Right cardiac atrium (tissue), 5 donors: ENCODE measurements around the gene KLK14. TPM values are rescaled to one million over a fixed set of nuclear protein-coding genes. Genes with fewer than 3 reads are reported as not detected.

ENCODE experiments used
- ATAC-seq, 2 donors: fragments of 200-7000 bp; cut with Tn5 transposase; one replicate each; pipeline versions ENCODE4 v1.8.0 to v1.9.1; 2020; ENCODE audit warnings: moderate library complexity in 2 of 2, mild to moderate bottlenecking in 1 of 2
- DNase-seq, 3 donors: peaks; one replicate each; pipeline ENCODE4 v3.0.0-alpha.2; 2020
- H3K27ac ChIP-seq: one replicate; pipeline ENCODE4 v1.5.1; 2013; ENCODE audit warnings: mild to moderate bottlenecking, low read length, control low read depth, moderate library complexity
- H3K27me3 ChIP-seq: one replicate; pipeline ENCODE4 v1.6.1; 2013; ENCODE audit not compliant: control insufficient read depth, insufficient read depth
- H3K4me1 ChIP-seq: one replicate; pipeline ENCODE4 v1.6.1; 2013; ENCODE audit warnings: low read length; ENCODE audit not compliant: control insufficient read depth, insufficient read depth
- H3K4me3 ChIP-seq: one replicate; pipeline ENCODE4 v1.5.1; 2013; ENCODE audit warnings: low read length, control low read depth
- H3K9me3 ChIP-seq: one replicate; pipeline ENCODE4 v1.6.1; 2013; ENCODE audit warnings: low read length; ENCODE audit not compliant: control insufficient read depth
- WGBS: extraction: QIAGEN DNeasy Blood & Tissue Kit; methylation state at CpG from one replicate; pipeline ENCODE4 v1.1.7; 2013; 5-methylcytosine and 5-hydroxymethylcytosine counted together
- intact Hi-C, 4 donors: fragments of 100-400 bp; cut with DNase I; formaldehyde crosslinking; loops; one replicate each; pipeline versions ENCODE4 v1.11.0 to v1.14.0; 2022 to 2023
- long read RNA-seq, 4 donors: library from polyadenylated mRNA; unstranded; transcript quantifications; one replicate each; pipeline ENCODE4 v2.0.0, GENCODE V29; 2020 to 2021
- polyA plus RNA-seq: library from polyadenylated mRNA; stranded (reverse); fragments of 200-250 nt; gene quantifications from one replicate; pipeline ENCODE4 v1.2.3, GENCODE V29; 2013
- total RNA-seq, 4 donors: library from RNA; stranded (reverse); fragmentation: NEBNext Ultra II Directional; extraction: Animal tissue kit (Norgen Biotek cat#: 25700); gene quantifications; one replicate each; pipeline ENCODE4 v1.2.1, GENCODE V29; 2021
- donor health status: healthy with polysubstance abuse.
- donor health status: DM: no; HTN: yes; CAD: no.
- donor health status: DM: no; HTN: no; CAD: no.
- donor health status: DM: no; HTN: yes; CAD: no; lungs with severe emphysema.
- donor health status: DM: yes; HTN: yes; CAD: no.

KLK14 gene, protein sequence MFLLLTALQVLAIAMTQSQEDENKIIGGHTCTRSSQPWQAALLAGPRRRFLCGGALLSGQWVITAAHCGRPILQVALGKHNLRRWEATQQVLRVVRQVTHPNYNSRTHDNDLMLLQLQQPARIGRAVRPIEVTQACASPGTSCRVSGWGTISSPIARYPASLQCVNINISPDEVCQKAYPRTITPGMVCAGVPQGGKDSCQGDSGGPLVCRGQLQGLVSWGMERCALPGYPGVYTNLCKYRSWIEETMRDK
- total RNA-seq, result 1 to 10 TPM in 1 of 4 donors, under 1 TPM in 1, not detected in 2; 0.31 to 1.0 TPM
- polyA plus RNA-seq, result not detected
- long read RNA-seq, donor 1, result 0 reads
- long read RNA-seq, donor 2, result 0 reads
- long read RNA-seq, donor 3, result 0 reads
- long read RNA-seq, donor 4, result 0 reads

DNA sequence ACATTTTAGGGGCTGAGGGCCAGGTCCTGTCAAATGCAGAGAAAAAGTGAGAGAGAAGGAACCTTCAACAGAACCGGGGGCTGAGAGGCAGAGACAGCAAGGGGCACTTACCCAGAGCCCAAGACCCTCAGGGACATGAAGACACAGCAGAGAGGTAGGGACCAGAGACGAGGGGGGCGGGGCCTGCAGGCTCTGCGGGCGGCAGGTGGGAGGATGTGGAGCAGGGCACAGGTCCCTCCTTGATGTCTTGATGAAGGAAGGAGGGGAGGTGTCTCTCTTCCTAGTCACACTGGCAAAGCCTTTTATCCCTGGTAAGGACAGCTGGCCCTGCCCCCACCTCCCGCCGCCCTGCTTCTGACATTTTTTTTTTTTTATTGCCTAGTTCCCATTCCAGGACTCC, at the start of gene KLK14:
Gene KLK14, minus strand, starts transcription at position 277 of the 400 bp plus-strand sequence. Its CDS starts 273 bp downstream, at position 4.
- Histone ChIP-seq H3K27ac (no peak within 1 kb of the TSS), H3K4me3 (no peak within 1 kb of the TSS), H3K27me3 (no peaks in the 10 kb centered on the region), H3K9me3 (no peaks in the 10 kb centered on the region), H3K4me1 (no peaks in the 10 kb centered on the region)
- 32% methylated on average over 7 of the region's 7 CpGs for WGBS
- intact Hi-C loops, result no loop called here
- DNase-seq (no peak), ATAC-seq (no peak)

DNA sequence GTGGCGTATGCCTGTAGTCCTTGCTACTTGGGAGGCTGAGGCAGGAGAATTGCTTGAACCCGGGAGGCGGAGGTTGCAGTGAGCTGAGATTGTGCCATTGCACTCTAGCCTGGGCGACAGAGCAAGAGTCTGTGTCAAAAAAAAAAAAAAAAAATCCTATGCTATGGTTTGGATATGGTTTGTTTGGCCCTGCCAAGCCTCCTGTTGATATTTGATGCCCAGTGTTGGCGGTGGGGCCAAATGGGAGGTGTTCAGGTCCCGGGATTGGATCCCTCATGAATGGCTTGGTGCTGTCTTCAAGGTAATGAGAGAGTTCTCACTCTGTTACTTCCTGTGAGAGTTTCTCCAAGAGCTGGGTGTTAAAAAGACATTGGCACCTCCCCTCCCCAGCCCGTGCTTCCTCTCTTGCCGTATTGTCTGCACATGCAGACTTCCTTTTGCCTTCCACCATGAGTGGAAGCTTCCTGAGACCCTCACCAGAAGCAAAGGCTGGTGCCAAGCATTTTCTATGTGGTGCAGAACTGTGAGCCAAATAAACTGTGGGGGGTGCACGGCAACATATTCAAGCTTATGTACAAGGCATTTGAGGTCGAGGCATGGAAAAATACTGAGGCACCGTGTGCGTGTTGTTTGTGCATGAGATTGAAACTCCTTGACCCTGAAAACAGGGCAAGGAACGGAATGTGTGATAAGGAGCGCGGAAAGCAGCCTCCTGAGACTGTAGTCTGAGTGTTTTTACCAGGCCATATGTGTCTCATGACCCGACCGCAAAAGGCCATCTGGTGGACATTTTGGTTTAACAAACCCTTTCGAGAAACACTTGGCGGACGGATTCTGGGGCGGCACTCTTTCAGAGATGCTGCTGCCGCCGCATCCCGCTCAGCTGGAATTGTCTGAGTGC, 49.3 kb upstream of the KLK14 start:
- Histone ChIP-seq H3K9me3 (no peaks in the 10 kb centered on the region), H3K4me1 (peaks cover 3% of the 10 kb centered on the region), H3K27me3 (no peaks in the 10 kb centered on the region), H3K4me3 (no peak overlapping the region), H3K27ac (peak overlapping the region; percentile 34)
- intact Hi-C loops, result no loop called here
- DNase-seq, result peak; percentile 69 to 87 (median 78)
- 28% methylated on average over 24 of the region's 24 CpGs for WGBS
- peak; percentile 76 to 89 for ATAC-seq

DNA sequence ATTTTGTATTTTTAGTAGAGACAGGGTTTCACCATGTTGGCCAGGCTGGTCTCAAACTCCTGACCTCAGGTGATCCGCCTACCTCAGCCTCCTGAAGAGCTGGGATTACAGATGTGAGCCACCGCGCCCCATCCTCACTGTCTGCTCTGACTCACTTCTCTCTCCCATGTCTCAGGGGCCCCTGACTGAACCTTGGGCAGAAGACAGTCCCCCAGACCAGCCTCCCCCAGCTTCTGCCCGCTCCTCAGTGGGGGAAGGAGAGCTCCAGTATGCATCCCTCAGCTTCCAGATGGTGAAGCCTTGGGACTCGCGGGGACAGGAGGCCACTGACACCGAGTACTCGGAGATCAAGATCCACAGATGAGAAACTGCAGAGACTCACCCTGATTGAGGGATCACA, 47.0 kb upstream of the KLK14 start:
- H3K27me3 ChIP-seq, result no peaks in the 10 kb centered on the region
- intact Hi-C loops, result no loop called here
- 87% methylated on average over 8 of the region's 8 CpGs for WGBS
- DNase-seq (no peak), ATAC-seq (no peak)
- no peak overlapping the region for H3K4me3 ChIP-seq
- H3K9me3 ChIP-seq, result no peaks in the 10 kb centered on the region
- H3K4me1 ChIP-seq, result peaks cover 3% of the 10 kb centered on the region
- H3K27ac ChIP-seq, result no peak overlapping the region

DNA sequence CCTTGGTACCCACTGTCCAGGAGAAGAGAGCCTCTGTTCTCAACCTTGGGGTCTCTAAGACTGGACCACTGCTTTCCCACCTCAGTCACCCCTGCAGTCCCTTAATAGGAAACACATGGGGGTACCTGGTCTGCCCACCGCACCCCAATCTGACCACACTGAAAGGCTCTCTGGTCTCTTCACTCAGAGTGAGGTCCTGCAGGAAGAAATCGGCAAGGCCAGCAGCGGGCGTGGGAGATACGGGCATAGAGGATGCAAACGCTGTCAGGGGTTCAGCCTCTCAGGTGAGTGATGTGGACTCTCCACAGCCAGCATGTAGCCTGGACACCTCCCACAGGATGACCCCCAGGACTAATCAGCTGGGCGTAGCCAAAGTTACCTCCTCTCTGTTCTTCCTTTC, 45.5 kb upstream of the KLK14 start:
- intact Hi-C loops, result no loop called here
- peak in 1 of 3 donors; percentile 33 for DNase-seq
- no peak for ATAC-seq
- Histone ChIP-seq H3K27ac (no peak overlapping the region), H3K27me3 (no peaks in the 10 kb centered on the region), H3K4me1 (peaks cover 3% of the 10 kb centered on the region), H3K4me3 (no peak overlapping the region), H3K9me3 (no peaks in the 10 kb centered on the region)
- 82% methylated on average over 7 of the region's 7 CpGs for WGBS

DNA sequence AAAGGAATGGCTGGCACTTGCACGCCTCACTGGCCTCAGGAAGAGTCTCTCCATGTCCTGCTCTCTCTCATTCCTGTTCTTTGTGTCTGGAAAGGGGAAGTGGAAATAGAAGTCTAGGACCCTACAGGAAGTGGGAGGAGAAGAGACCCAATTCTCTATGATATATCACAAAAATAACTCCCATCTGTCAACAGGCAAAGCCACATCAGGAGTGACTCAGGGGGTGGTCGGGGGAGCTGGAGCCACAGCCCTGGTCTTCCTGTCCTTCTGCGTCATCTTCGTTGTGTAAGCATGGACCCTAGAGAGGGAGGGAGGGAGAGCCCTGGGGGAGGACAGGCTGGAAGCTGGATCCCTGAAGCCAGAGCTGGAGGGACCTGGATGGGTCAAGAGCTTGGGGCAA, 45.1 kb upstream of the KLK14 start:
- Histone ChIP-seq H3K27me3 (no peaks in the 10 kb centered on the region), H3K27ac (no peak overlapping the region), H3K9me3 (no peaks in the 10 kb centered on the region), H3K4me3 (no peak overlapping the region), H3K4me1 (peaks cover 3% of the 10 kb centered on the region)
- peak in 2 of 3 donors; percentile 48 to 66 for DNase-seq
- peak in 1 of 2 donors; percentile 34 for ATAC-seq
- intact Hi-C loops, result no loop called here
- 36% methylated on average over 4 of the region's 4 CpGs for WGBS

DNA sequence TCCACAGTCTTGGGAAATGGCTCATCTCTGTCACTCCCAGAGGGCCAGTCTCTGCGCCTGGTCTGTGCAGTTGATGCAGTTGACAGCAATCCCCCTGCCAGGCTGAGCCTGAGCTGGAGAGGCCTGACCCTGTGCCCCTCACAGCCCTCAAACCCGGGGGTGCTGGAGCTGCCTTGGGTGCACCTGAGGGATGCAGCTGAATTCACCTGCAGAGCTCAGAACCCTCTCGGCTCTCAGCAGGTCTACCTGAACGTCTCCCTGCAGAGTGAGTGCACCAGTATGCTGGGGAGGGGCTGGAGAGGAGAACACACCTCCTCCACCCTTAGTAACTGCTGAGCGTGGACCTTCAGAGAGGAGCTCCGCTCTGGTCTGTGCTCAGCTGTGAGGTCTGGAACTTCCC, 44.3 kb upstream of the KLK14 start:
- peak overlapping the region; percentile 28 for H3K27ac ChIP-seq

DNA sequence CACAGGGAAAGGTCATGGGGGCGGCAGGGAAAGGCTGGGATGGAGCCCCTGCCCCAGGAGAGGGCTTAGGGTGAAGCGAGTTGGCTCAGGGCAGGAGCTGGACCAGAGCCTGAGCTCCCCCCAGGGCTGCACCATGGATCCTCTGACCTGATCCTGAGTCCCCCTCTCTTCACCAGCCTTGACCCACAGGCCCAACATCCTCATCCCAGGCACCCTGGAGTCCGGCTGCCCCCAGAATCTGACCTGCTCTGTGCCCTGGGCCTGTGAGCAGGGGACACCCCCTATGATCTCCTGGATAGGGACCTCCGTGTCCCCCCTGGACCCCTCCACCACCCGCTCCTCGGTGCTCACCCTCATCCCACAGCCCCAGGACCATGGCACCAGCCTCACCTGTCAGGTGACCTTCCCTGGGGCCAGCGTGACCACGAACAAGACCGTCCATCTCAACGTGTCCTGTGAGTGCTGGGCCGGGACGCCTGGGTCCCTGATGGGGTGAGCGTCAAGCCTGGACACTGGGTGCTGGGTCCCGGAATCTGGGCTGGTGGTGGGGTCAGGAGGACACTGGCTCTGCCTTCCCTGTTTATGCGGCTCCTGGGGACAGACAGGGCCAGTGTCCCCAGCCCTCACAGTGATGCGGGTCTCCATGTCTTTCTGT, 42.9 kb upstream of the KLK14 start:
- no peak for ATAC-seq
- Histone ChIP-seq H3K4me3 (no peak overlapping the region), H3K9me3 (no peaks in the 10 kb centered on the region), H3K4me1 (peaks cover 3% of the 10 kb centered on the region), H3K27me3 (no peaks in the 10 kb centered on the region), H3K27ac (no peak overlapping the region)
- peak in 1 of 3 donors; percentile 36 for DNase-seq
- intact Hi-C loops, result no loop called here
- WGBS, result 90% methylated on average over 16 of the region's 16 CpGs

More for the DNA sequence above, 44.3 kb upstream of the KLK14 start:
- Histone ChIP-seq H3K4me1 (peaks cover 3% of the 10 kb centered on the region), H3K4me3 (no peak overlapping the region), H3K27me3 (no peaks in the 10 kb centered on the region), H3K9me3 (no peaks in the 10 kb centered on the region)
- intact Hi-C loops, result no loop called here
- ATAC-seq, result no peak
- 70% methylated on average over 6 of the region's 6 CpGs for WGBS
- peak in 1 of 3 donors; percentile 14 for DNase-seq

DNA sequence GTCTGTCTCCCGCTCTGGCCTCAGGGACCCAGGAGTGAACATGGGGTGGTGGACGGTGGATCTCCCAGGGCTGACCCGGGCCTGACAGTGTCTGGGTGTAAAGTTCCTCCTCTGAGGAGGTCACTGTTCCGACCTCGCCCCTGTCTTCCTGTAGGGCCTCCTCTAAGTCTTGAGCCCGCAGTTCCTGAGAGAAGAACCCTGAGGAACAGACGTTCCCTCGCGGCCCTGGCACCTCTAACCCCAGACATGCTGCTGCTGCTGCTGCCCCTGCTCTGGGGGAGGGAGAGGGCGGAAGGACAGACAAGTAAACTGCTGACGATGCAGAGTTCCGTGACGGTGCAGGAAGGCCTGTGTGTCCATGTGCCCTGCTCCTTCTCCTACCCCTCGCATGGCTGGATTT, 42.0 kb upstream of the KLK14 start, which contains the start of gene SIGLEC9:
Gene SIGLEC9, plus strand, starts transcription at position 178 of the 400 bp plus-strand sequence. Its CDS starts 69 bp downstream, at position 247.
- peak; percentile 33 to 53 for ATAC-seq
- intact Hi-C loops, result no loop called here
- H3K9me3 ChIP-seq, result no peaks in the 10 kb centered on the region
- H3K27me3 ChIP-seq, result no peaks in the 10 kb centered on the region
- H3K4me3 ChIP-seq, result no peak within 1 kb of the TSS
- peak; percentile 61 to 84 (median 84) for DNase-seq
- no peak within 1 kb of the TSS for H3K27ac ChIP-seq
- H3K4me1 ChIP-seq, result no peaks in the 10 kb centered on the region
- 54% methylated on average over 14 of the region's 14 CpGs for WGBS

DNA sequence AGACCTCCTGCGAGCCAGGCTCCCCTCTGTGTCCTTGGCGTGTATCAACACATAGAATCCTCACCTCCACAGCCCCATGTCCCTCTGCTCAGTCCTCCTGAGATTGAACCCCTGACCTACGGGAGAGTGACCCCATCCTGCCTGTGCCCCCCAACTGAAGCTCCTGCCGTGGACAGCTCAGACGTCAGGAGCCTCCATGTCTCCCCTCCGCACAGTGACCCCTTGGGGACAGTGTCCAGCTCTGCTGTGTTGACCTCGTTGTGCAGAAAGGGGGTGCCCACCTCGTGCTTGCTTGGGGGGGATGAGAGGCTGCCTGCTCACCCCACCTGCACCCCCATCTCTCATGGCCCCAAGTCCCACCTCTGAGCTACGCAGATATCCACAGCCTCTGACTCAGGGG, 41.5 kb upstream of the KLK14 start:
- intact Hi-C loops, result no loop called here
- no peak overlapping the region for H3K4me3 ChIP-seq

DNA sequence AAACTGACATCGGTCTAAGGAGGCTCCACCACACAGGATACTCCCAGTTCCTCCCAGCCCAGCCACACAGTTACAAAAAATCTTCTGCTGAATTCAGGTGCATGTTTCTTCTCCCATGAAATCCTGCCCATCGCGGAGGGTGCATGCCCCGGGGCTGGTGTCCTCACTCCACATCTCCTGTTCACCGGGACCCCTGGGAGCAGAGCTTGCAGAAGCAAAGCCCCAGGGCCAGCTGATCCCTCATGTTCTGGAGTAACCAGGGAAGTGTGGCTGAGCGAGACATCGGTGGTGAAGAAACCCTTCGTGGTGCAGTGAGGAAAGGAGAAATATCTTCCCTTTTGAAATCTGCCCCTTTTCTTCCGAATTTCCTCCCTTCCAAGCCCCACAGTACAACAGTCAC, 41.1 kb upstream of the KLK14 start:
- H3K9me3 ChIP-seq, result no peaks in the 10 kb centered on the region
- H3K4me1 ChIP-seq, result no peaks in the 10 kb centered on the region
- intact Hi-C loops, result no loop called here
- H3K27ac ChIP-seq, result no peak overlapping the region
- 67% methylated on average over 9 of the region's 9 CpGs for WGBS
- ATAC-seq (no peak), DNase-seq (peak in 1 of 3 donors; percentile 45)
- H3K27me3 ChIP-seq, result no peaks in the 10 kb centered on the region
- no peak overlapping the region for H3K4me3 ChIP-seq

More for the DNA sequence above, 41.5 kb upstream of the KLK14 start:
- H3K27me3 ChIP-seq, result no peaks in the 10 kb centered on the region
- WGBS, result 82% methylated on average over 9 of the region's 9 CpGs
- ATAC-seq (no peak), DNase-seq (peak in 1 of 3 donors; percentile 37)
- no peaks in the 10 kb centered on the region for H3K9me3 ChIP-seq
- H3K4me1 ChIP-seq, result no peaks in the 10 kb centered on the region
- no peak overlapping the region for H3K27ac ChIP-seq
